ENCODE data around the gene ATP10A. TPM values are rescaled to one million over a fixed set of nuclear protein-coding genes. Genes with fewer than 3 reads are reported as not detected.
A peak's percentile ranks its signal among the peaks of the same experiment; 100 is the strongest.

Gene ATP10A
- total and polyA plus RNA-seq, 2 experiments from 2014 or later, result not detected

DNA sequence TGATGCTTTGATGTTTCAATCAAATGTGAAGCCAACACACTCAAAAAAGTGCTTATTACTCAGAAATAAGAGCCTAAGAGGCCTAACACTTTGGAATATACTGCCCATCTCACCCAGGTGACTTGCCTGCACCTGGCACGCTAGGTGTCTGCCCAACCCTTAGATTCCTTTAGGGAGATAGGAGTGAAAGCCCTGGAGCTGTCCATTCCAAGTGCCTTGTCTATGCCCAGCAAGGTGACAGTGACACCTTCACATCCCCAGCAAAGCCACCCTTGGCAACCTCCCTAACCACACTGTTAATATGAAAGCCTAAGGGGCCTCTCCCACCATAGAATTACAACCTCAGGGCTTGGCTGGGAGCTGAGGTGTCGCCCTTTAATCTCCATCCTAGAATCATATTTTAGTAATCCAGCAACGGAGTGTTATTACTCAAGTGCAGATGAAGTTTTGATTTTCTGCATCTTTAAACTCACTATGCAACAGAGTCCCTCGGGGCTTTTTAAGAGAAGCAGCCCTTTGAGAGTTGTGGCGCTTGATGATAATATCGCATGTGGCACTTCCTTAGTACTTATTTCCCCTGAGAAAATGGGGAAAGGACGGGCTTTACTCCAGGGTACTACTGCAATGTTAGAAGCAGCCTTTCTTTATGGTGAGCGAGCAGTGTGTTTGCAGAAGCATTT, 24.8 kb downstream of the ATP10A start:
- no peaks in the 10 kb centered on the region for H3K9me3 ChIP-seq (ENCODE audit: low read depth)
- no peaks in the 10 kb centered on the region for H3K36me3 ChIP-seq
- no peak for DNase-seq (ENCODE audit: low read depth in 1 of 2, low spot score in 1 of 2)
- H3K27me3 ChIP-seq, result peaks cover 10% of the 10 kb centered on the region
- H3K4me1 ChIP-seq (ENCODE audit: low read depth), result peaks cover 1% of the 10 kb centered on the region
- H3K27ac ChIP-seq, result no peak overlapping the region
- H3K4me3 ChIP-seq, result no peak overlapping the region
- TF ChIP-seq, protein P1, sequence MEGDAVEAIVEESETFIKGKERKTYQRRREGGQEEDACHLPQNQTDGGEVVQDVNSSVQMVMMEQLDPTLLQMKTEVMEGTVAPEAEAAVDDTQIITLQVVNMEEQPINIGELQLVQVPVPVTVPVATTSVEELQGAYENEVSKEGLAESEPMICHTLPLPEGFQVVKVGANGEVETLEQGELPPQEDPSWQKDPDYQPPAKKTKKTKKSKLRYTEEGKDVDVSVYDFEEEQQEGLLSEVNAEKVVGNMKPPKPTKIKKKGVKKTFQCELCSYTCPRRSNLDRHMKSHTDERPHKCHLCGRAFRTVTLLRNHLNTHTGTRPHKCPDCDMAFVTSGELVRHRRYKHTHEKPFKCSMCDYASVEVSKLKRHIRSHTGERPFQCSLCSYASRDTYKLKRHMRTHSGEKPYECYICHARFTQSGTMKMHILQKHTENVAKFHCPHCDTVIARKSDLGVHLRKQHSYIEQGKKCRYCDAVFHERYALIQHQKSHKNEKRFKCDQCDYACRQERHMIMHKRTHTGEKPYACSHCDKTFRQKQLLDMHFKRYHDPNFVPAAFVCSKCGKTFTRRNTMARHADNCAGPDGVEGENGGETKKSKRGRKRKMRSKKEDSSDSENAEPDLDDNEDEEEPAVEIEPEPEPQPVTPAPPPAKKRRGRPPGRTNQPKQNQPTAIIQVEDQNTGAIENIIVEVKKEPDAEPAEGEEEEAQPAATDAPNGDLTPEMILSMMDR (IDR thresholded peaks at IDR 0.05; ENCODE audit: low read depth, low read length), result no peak

DNA sequence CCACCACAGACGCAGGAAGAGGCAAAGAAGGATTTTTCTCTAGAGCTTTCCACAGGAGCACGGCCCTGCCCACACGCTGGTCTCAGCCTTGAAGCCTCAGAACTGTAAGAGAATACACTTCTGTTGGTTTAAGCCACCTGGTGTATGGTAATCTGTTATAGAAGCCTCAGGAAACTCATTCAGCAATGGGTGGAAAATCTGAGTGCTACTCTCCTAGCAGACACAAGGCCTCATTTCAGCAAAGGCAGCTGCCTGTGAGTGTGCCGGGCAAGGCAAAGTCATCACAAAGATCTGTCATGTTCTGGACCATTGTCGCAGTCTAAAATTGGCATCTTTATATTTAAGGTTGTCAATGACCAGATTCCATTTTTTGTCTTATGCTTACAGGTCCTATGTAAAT, 31.0 kb downstream of the ATP10A start:
- Histone ChIP-seq H3K4me1 (ENCODE audit: low read depth) (peaks cover 10% of the 10 kb centered on the region), H3K4me3 (no peak overlapping the region), H3K27ac (no peak overlapping the region), H3K36me3 (no peaks in the 10 kb centered on the region), H3K9me3 (ENCODE audit: low read depth) (no peaks in the 10 kb centered on the region), H3K27me3 (peaks cover 2% of the 10 kb centered on the region)
- TF ChIP-seq, protein P1 (IDR thresholded peaks at IDR 0.05; ENCODE audit: low read depth, low read length), result no peak
- no peak for DNase-seq (ENCODE audit: low read depth in 1 of 2, low spot score in 1 of 2)

DNA sequence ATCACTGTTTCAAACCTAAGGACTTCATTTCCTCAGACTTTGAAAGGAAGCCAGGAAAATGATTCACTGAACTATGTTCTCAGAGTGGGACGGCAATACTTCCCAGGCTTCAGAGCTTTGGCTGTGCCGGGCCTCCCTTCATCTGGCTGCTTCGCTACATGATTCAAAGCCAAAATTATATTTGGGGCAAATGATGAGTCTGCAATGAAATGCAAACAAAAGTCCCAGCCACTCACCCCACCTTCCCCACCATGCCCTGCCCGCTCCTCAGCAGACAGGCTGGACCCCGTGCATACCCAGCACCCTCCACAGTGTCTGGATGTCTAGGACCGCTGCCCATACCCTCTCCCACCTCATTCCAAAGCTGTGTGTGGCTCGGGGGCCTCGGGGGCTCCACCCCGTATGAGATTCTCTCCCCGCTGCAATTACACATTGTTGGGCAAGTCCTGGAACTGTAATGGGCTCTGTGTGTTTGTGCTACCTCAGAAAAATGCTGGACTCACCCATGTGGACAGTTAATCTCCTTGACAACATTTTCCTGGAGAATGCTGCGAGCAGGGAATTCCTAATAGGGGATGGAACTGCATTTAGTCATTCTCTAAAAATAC, 32.2 kb downstream of the ATP10A start:
- DNase-seq (ENCODE audit: low read depth in 1 of 2, low spot score in 1 of 2), result peak in 1 of 2 donors; percentile 80
- no peaks in the 10 kb centered on the region for H3K27me3 ChIP-seq
- H3K36me3 ChIP-seq, result no peaks in the 10 kb centered on the region
- no peak overlapping the region for H3K27ac ChIP-seq
- H3K9me3 ChIP-seq (ENCODE audit: low read depth), result no peaks in the 10 kb centered on the region
- no peak overlapping the region for H3K4me3 ChIP-seq
- TF ChIP-seq, protein P1 (IDR thresholded peaks at IDR 0.05; ENCODE audit: low read depth, low read length), result no peak
- H3K4me1 ChIP-seq (ENCODE audit: low read depth), result peaks cover 10% of the 10 kb centered on the region

DNA sequence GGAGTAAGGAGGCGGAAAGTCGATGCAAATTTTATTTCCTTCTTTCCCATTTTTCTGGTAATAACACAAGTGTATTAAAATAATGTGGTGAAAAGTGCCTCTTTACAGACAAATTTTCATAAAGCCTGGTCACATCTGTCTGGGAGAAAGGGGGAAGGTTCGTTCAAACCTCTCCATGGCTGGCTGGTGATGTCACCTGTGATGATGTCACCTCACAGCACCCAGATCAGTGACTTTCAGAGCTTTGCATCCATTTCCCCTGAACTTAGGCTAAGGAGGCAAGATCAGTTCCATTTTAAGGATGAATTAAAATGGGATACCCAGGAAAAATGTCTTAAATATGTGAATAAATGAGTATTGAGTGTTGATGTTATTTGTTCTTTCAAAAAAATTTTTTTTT, 34.1 kb downstream of the ATP10A start:
- Histone ChIP-seq H3K27me3 (no peaks in the 10 kb centered on the region), H3K27ac (no peak overlapping the region), H3K4me1 (ENCODE audit: low read depth) (peaks cover 10% of the 10 kb centered on the region), H3K4me3 (no peak overlapping the region), H3K9me3 (ENCODE audit: low read depth) (no peaks in the 10 kb centered on the region), H3K36me3 (no peaks in the 10 kb centered on the region)
- no peak for DNase-seq (ENCODE audit: low read depth in 1 of 2, low spot score in 1 of 2)
- TF ChIP-seq, protein P1 (IDR thresholded peaks at IDR 0.05; ENCODE audit: low read depth, low read length), result no peak

DNA sequence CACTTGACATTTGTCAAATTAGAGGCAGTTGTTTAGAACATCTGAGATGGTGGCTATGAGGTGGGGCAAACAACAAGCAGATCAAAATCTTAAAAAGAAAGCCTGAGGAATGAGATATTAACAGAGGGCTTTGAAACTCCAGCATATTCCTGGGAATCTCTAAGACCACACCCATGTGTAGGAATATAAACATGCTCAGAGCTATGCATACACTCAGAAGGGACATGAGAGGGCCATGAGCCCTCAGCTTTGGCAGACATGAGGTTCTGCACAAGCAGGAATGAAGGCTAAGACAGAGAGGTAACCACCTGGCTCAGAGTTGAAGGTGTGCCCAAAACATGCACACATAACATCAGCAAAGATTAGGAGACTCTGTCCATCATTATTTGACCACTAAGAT, 37.9 kb downstream of the ATP10A start:
- no peaks in the 10 kb centered on the region for H3K9me3 ChIP-seq (ENCODE audit: low read depth)

More for the DNA sequence above, 37.9 kb downstream of the ATP10A start:
- TF ChIP-seq, protein P1 (IDR thresholded peaks at IDR 0.05; ENCODE audit: low read depth, low read length), result no peak
- Histone ChIP-seq H3K27ac (no peak overlapping the region), H3K4me1 (ENCODE audit: low read depth) (no peaks in the 10 kb centered on the region), H3K27me3 (no peaks in the 10 kb centered on the region), H3K36me3 (no peaks in the 10 kb centered on the region), H3K4me3 (no peak overlapping the region)
- no peak for DNase-seq (ENCODE audit: low read depth in 1 of 2, low spot score in 1 of 2)
